Stimulated activated CD4-positive, alpha-beta T cell treated with anti-CD3 and anti-CD28 coated beads, Interleukin-1b, Interleukin-23, amount 100 ng/mL, for 4 hours (primary cell): ENCODE data around the gene FUOM.

Experiments
- DNase-seq, 2 donors: peaks; one replicate each; pipeline ENCODE4 v3.0.0-alpha.2; 2020; ENCODE audit warnings: low read depth in 2 of 2

FUOM gene

DNA sequence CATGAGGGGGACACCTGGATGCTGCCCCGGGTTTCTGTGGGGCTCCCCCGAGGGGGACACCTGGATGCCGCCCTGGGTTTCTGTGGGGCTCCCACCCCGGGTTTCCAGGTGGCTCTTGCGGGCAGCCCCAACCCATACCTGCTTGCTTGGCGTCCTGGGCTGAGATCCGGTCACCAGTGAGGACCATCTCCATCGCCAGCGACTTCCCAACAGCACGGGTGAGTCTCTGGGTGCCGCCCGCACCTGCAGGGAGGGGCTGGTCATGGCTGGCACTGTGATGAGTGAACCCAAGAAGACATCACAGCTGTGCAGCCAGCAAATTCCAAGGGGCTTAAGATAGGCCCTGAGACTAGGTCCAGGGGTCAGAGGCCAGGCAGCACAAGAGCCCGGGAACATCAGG is 8.9 kb upstream of the FUOM start:
- no peak for DNase-seq

DNA sequence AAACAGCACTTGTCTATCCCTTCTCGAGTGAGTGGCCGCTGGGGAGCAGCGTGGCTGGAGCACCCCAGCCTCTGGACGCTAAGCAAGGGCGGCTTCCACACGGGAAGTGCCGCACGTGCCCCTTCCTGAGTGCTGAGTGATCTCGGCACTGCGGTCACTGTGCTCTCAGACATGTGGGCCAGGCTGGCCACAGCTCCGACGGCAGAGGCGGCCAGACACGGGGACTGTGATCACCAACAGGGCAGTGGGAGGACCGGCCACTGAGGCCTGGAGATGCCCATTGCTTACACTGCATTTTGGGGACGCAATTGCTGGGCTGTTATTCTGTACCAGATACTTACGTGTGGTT is 8.3 kb upstream of the FUOM start:
- DNase-seq: no peak

DNA sequence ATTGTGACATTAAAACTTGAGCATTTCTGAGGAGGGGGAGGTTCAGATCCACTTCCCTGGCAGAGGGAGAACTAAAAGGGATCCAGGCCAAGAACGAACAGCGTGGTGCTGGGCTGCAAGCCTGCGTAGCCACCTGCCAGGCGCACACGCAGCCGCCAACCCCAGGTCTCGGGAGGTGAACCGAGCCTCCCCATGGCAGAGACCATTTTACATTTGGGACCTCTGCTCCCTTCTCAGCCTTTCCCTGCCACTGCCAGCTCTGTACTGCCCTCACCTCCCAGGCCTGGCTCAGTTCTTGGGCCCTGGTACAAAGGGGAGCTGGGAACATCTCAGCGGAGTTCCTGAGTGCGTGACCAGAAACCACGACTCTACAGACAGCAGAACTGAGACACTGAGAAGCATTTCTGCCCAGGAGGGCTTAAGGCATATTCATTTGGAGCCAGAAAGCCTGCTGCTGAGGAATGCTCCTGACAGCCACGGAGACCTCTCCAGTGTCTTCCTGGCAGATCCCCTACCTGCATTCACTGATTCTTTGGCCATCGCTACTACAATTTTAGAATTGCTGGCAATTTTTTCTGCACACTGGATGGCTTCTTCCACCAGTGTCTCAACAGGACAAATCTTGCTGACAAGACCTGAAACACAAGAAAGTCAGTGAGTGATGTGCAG is 7.8 kb upstream of the FUOM start:
- DNase-seq: no peak

DNA sequence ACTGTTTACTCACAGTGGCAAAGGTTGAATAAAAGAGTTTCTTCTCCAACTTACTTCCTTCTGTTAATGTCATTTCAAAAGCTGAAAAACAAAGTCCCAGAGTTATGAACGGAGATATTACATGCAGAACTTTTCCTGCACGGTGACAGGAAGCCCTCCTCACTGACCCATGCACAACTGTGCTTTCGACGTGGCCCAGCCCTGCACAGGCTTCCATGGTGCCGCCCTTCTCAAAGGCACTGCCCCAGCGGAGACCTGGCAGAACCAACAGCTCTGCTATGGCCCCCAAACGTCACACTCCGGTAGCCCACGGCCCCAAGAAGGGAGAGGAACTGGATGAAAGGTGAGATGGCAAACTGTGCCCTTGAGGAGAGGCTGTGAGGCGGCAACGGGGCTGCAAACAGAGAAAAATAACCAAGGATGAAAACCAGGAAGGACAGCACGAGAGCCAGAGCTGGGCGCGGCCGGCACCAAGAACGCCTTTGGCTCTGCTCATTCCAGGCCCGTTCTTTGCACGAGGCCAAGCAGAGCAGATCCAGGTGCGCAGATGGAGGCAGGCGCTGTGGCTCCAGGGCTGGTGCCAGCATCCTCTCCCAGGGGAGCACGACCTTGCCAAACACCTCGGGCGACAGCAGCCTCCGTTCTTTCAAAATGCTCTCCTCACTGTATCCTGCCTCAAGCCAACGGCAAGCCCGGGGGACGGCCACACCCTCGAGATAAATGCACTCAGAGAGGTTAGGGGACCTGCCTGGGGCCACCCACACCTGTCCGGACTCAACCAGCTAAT is 7.0 kb upstream of the FUOM start:
- DNase-seq: no peak

DNA sequence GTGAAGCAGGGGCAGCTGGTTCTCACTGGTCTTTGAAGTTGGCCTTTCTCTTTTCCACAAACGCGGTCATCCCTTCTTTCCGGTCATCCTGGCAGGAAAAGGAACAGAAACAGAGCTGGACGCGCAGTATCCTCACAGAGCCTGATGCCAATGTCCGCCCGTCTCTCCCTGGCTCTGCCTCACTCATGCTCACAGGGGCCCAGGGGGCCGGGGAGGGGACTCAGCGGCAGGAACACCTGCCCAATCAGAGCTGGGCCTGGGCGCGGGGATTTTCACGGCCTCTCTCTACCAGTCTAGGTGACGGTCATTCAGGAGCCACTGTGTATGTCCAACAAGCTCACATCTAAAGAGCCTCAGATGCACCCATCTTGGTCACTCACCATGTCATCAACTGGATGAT is 5.0 kb upstream of the FUOM start:
- no peak for DNase-seq

DNA sequence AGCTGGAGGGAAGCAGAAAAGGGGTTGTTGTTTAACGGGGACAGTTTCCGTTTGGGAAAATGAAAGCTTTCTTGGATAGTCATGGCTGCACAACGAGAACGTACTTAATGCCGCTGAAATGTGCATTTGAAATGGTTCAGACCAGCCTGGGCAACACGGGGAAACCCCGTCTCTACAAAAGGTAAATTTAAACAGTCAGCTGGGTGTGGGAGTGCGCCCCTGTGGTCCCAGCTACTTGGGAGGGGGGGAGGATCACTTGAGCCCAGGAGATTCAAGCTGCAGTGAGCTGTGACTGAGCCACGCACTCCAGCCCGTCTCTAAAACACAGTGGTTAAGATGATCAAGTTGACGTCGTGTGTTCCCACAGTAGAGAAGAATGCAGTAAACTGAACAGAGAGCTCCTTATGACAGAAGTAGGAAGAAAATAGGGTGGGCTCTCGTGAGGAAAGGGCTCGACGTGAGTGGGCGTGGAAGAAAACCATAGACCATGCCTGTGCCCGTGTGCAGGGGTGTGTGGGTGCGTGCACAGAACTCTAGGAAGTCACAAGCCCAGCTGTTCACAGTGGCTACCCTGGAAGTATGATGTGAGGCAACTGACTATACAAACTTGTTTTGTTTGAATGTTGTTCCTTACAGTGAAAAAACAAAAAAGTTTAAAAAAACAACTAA is 4.1 kb upstream of the FUOM start:
- no peak for DNase-seq

DNA sequence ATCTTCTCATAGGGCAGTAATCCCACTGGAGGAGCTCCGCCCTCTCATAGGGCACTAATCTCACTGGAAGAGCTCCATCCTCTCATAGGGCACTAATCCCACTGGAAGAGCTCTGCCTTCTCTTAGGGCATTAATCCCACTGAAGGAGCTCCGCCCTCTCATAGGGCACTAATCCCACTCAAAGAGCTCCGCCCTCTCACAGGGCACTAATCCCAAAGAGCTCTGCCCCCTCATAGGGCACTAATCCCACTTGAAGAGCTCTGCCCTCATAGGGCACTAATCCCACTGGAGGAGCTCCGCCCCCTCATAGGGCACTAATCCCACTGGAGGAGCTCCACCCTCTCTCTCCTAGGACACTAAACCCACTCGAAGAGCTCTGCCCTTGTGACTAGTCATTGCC is 3.4 kb upstream of the FUOM start:
- DNase-seq: no peak

DNA sequence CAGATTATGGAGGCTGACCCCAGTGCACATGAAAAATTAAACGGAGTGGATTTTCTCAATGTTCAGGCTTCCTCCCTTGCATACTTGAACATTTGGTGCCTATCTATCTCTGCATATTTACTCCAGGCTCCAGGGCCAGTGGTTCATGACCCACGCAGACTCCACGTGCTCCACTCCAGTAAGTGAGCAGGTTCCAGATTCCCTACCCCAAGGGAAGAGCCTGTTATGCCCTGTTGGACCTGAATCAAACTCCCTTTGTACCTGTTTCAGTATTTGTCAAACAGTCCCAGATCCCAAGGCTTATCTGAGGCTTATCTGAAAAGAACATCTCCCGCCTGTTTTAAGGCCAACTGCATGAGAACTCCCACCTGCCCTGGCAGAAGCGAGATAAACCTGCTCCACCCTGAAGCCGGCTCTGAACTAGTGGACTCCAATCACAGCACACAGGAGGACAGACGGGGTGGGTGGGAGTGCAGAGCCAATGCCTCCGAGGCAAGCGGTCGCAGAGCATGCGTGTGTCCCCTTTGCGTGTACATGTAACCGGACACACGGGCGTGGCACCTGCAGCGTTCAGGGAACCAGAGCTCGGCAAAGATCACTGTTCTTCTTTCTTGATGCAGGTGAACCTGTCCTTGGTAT is 2.3 kb upstream of the FUOM start:
- DNase-seq: no peak

DNA sequence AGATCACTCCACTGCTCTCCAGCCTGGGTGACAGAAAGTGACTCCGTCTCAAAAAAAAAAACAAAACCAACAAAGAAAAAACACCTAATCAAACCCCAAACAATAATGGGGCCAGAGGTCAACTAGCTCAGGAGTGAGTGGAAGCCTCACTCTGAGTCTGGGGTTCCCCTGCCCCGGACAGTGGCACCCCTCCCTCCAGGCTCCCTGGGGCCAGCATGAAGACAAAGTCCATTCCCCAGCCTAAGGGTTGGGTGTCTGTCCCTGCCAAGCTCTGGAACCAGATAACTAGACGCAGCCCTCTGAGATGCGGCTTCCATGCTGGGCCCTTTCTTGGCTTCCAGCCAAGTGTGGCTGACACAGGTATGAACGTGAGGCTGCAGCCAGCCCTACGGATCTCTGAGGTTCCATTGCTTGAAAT is 1.7 kb upstream of the FUOM start:
- DNase-seq: no peak

DNA sequence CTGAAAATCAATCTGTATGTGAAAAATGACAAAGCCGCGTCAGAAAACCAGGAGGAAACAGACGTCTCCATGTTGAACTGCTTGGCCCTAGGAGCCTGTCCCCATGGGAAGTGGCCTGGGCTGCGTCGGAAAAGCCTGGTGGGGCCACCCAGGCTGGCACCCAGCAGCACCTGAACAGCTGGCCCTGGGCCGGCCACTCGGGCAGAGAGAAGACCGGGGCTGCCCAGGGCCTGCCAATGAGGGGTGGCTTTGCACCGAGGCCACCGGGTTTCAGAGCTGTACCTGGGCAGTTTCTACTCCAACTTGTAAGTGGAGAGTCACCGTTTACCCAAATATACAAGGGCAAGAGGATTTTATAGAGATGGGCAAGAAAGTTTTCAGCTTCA is 1.1 kb upstream of the FUOM start:
- DNase-seq: no peak

DNA sequence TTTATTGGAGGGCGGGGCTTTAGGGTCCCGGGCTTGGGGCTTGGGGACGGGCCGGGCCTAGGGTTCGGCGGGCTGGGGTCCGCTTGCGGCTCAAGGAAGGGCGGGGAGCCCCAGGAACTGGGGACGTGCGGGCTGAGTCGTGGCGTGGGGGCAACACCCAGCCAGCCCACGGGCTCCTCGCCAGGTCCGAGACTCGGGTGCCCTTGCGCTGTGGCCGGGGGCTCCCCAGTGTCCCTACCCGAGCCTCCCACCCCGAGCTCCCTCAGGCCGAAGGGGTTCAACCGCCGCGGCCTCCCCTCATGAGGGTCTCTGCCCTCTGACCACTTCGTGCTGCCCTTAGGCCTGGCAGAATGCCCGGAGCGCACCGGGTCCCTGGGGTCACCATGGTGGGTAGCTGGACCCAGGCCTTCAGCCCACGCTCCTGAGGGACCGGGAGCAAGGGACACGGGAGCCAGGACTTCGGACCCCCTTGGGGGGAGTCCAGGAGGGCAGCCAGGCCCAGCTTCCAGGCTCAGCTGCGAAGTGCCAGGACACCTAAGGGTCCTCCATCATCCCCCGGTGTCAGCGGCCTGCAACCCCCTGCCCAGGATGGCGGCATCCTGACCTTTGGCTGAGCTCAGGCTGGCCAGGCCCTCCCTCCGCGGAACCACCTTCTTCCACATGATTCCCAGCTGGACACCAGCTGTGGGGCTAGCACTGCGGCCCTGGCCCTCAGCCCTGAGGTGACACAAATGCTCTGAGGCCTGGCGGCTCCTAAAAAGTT is 524 bp upstream of the FUOM start:
- DNase-seq: no peak

DNA sequence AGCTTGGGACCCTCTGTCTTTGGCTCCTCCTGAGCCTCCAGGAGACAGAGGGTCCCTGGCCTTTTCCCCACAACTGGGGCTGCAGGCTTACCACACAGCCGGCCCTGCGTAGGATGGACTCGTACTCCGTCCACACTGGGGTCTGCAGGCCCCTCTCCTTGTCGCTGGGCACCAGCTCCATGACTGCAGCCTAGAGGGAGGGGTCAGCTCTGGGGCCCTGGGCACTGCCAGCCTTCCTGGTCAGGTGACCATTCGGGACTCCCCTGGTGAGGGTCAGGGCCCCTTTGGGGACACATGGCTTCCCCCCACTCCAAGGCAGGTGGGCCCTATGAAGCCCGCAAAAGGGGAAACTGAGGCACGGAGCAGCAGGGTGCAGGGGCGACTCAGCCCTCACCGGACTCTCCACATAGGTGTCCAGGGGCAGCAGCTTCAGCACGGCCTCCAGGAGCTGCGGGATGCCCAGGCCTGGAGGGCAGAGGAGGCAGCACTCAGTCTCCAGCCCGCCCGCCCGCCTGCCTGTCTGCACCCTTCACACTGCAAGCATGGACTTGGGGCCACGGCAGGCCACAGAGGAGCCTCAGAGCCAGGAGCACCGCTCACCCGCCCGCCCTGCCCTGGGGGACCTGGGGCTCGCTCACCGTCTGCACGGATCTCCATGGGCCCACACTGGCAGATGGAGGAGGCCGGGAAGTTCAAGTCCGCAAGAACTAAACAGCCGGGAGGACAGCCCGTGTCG is 1.1 kb downstream of the FUOM start:
- no peak for DNase-seq

DNA sequence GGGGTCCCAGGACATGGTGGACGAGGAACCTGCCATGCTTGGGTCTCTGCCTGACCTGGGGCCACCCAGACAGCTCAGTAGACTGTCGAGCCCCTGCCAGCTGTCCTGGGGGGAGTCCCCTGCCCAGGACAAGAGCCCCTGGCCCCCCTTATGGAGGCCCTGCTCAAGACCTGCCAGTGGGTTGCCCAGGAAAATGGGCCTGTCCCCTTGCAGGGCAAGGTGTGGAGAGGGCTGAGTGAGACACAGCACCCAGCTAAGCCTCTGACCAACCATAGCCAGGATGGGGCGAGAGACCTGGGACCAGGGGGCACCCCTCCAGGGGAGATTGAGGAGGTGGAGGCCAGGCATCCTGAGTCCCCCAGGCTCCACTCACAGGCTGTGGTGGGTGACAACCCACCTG is 1.8 kb downstream of the FUOM start:
- no peak for DNase-seq

DNA sequence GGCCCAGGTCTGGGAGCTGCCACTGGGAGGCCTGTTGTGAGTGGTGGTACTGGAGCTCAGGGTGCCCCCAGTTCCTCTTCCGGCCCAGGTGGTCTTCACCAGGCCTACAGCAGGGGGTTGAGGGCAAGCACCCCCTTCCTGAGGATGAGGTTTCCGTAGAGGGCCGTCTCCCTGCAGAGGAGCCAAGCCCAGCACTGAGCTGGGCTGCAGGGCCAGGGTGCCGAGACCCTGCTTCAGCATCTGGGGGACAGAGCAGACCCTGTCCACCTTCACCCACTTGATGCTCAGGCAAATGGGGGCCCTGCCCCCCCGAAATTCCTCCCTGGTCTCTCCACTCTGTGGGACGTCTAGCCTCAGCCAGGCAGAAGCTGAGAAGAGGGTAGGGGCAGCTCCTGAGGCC is 2.6 kb downstream of the FUOM start:
- no peak for DNase-seq

DNA sequence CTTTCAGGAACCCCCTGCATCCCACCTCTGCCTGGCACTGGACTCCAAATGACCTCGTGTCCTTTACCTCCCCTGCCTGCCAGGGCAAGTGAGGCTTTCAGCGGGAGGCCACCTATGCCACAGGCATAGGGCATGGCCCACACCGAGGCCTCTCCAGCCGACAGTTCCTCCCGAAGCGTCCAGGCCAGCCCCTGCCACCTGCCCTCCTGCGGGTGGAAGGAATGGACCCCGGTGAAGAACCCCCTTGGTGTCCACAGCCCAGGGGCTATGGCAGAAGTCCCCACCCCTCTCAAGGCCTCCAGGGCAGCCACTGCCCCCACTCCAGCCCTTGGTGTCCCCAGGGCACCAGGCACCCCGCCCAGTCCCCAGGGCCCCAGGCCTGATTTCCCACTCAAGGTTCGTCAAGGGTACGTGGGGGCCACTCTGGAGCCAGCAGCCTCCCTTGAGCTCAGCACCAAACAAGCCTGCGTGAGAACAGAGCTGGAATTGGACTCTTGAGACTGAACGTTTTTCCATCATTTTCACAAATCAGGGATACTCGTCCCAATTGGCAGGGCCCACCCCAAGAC is 3.1 kb downstream of the FUOM start:
- DNase-seq: no peak

DNA sequence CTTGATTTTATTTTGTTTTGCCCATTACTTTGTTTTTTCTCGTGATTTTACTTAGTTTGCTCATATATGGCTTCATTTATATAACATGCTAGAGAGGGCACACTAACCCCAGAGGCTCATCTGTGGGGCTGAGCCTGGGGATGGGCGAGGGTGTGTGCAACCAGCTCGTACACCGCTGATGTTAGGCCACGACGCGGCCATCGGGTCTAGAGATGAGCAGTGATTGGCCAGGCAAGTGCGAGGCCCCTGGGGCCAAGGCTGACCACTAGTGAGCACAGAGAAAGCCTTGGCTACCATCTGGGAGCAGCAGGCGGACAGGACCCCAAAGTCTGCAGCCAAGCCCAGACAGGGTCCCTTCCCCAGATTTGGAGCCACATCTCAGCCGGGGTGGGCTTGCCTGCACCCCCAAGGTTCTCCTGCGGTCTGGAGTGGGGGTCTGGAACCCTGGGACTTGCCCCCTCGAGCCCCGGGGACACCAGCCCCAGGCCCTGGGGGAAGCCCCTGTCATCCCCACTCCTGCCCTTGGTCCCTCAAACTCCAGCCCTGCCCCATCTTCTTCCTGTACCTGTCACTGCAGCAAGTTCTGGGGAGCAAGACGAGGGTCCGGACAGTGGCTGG is 3.7 kb downstream of the FUOM start:
- DNase-seq: no peak

DNA sequence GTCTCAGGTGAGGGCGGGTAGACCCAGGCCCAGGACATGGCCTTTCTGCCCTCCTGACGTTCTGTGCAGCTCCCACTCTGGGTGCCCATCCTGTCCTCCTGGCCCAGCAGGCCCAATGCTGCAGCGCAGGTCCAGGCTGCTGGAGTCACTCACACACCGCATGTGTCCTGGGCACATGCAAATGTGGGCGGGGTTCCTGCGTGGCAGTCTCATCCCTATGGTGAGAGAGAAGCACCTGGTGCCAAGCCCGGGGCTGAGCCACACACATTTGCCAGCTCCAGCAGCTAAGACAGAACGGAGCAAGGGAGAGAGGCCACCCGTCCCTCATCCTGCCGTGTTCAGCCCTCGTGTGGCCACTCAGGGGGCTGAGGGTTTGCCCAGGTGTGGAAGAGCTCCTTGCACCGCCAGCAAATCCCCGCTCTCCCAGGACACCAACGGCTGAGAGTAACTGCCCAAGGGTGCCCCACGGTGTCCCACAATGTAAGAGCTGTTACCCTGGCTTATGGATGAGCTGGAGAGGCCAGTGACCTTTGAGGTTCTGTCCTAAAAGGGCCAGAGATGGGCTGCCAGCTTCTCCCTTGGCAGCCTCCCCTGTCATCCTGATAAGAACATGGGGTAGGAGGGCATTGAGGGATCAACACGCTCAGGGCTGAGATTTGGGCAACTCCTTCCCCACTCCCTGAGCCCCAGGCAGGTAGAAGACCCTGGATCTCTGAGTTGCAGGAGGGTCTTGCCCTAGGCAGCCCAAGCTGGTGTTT is 4.4 kb downstream of the FUOM start:
- no peak for DNase-seq

DNA sequence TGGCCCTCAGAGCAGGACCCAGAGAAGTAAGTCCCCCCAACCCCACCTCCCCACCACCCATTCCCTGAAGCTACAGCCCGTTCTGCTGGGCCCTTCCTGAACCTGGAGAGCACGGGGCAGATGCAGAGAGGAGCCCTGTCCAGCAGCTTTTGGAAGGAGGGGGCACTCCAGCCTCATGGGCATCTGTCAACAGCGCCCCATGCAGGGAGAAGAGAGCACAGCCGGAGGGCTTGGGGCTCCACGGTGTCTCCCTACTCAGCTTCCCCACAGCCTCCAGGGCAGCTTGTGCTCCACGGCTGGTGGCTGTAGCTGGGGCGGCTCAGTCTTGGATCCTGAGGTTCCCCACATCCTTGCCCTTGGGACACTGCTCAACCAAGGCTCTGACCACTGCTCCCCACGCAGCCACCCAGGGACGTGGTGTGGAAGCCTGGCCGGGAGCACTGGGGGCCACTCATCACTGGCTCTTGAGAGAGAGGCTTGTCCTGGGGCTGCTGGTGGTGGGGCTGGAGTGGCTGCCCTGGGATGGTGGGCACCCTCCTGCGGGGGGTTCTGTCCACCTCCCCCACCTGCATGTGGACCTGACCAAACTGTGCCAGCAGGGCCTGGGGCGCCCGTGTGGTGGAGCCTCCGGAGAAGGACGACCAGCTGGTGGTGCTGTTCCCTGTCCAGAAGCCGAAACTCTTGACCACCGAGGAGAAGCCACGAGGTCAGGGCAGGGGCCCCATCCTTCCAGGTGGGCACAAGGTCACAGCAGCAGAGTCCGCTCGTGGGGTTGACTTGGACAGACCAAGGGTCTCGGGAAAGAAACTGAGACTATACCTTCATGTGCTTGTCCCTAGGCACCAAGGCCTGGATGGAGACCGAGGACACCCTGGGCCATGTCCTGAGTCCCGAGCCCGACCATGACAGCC is 6.2 kb downstream of the FUOM start:
- no peak for DNase-seq

DNA sequence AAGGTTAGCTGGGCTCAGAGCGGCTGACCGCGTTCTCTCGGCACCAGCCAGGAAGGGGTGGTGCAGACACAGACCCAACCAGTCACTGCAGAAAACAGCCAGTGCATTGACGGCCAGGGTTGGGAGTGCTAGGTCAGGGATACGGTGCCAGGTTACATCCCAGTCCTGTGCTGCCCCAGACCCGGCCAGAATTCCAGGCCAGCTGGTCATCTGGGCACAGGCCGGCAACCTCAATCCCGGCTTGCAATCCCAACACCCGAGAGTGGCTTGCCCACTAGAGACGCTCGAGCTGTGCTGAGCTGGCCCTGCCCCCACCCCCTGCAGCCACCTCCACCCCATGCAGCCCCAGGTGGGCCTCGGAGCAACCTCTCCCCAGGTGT is 6.9 kb downstream of the FUOM start:
- DNase-seq: no peak
